ENCODE results near the gene AIFM3.

- TF ChIP-seq CTCF (IDR thresholded peaks at IDR 0.05 in 8 of 11, conservative IDR thresholded peaks at IDR 0.05 in 3 of 11) (no peak), POLR2AphosphoS5 (IDR thresholded peaks at IDR 0.05) (no peak)
Observed at GRCh38 chr22:21028277-21029251, 61.5 kb downstream of the AIFM3 start.

Data from spleen (tissue), 7 donors.